GM19043 (cell line): ENCODE measurements around the gene PPIP5K2.
A peak's percentile ranks its signal among the peaks of the same experiment; 100 is the strongest.
"Not testable (repeated sequence)": the region's sequence is repeated elsewhere in the genome, so short reads cannot be mapped to it uniquely, and the experiment has no call there.

Source experiments
- ATAC-seq: cut with Tn5 transposase; IDR thresholded peaks from one replicate; pipeline ENCODE4 v1.9.1; 2021; ENCODE audit warnings: low read depth; ENCODE audit not compliant: unreplicated experiment

PPIP5K2 gene

GRCh38 chr5:103119765-103120606, at the start of gene PPIP5K2, which contains the start of gene GIN1:
Gene PPIP5K2, plus strand, starts transcription at chr5:103120301. Its CDS starts 9,289 bp downstream, at chr5:103129590.
Gene GIN1, minus strand, starts transcription at chr5:103120138. Its CDS starts 11,431 bp downstream, at chr5:103108707.
- peak; percentile 89 for ATAC-seq

GRCh38 chr5:103073500-103073899, 46.6 kb upstream of the PPIP5K2 start:
- ATAC-seq, result not testable (repeated sequence)

- ATAC-seq, result no peak
These were observed 44.7 kb upstream of the PPIP5K2 start for GRCh38 chr5:103075442-103075841.

- no peak for ATAC-seq
These were observed 40.3 kb upstream of the PPIP5K2 start for GRCh38 chr5:103079796-103080195.

GRCh38 chr5:103086547-103086946, 33.6 kb upstream of the PPIP5K2 start:
- ATAC-seq, result no peak

- ATAC-seq, result no peak
These were observed 30.8 kb upstream of the PPIP5K2 start for GRCh38 chr5:103089272-103089671.

GRCh38 chr5:103090791-103091190, 29.3 kb upstream of the PPIP5K2 start:
- ATAC-seq, result no peak

GRCh38 chr5:103092676-103093075, 27.4 kb upstream of the PPIP5K2 start:
- no peak for ATAC-seq

- ATAC-seq, result no peak
These were observed 26.4 kb upstream of the PPIP5K2 start for GRCh38 chr5:103093727-103094126.

- ATAC-seq, result no peak
These were observed 25.4 kb upstream of the PPIP5K2 start for GRCh38 chr5:103094737-103095136.

- no peak for ATAC-seq
These were observed 21.1 kb upstream of the PPIP5K2 start for GRCh38 chr5:103098993-103099392.

- ATAC-seq, result no peak
These were observed 18.9 kb upstream of the PPIP5K2 start for GRCh38 chr5:103101079-103101750.

GRCh38 chr5:103102234-103102633, 17.9 kb upstream of the PPIP5K2 start:
- ATAC-seq, result no peak

GRCh38 chr5:103108086-103108485, 12.0 kb upstream of the PPIP5K2 start:
- ATAC-seq, result no peak

GRCh38 chr5:103109277-103109676, 10.8 kb upstream of the PPIP5K2 start:
- ATAC-seq, result no peak

GRCh38 chr5:103110403-103110802, 9.7 kb upstream of the PPIP5K2 start:
- ATAC-seq, result no peak

GRCh38 chr5:103111468-103111867, 8.6 kb upstream of the PPIP5K2 start:
- ATAC-seq, result no peak

GRCh38 chr5:103112910-103113309, 7.2 kb upstream of the PPIP5K2 start:
- no peak for ATAC-seq

GRCh38 chr5:103114440-103114839, 5.7 kb upstream of the PPIP5K2 start:
- ATAC-seq, result no peak

- no peak for ATAC-seq
These were observed 2.6 kb upstream of the PPIP5K2 start for GRCh38 chr5:103117471-103117991.

- ATAC-seq, result no peak
These were observed 884 bp upstream of the PPIP5K2 start for GRCh38 chr5:103119070-103119764.
